Measurements from ENCODE around the gene COL9A3. TPM values are rescaled to one million over a fixed set of nuclear protein-coding genes. Genes with fewer than 3 reads are reported as not detected.

COL9A3 gene
- total RNA-seq, 1 experiment from 2014 or later: 46.6 TPM

GRCh38 chr20:62808211-62808865, 8.5 kb upstream of the COL9A3 start:
- POLR2A ChIA-PET: interaction anchor here (0.6 kb wide), 1 partner anchor 101 kb away, joined by 4 read pairs; no protein-coding TSS in a partner anchor
- intact Hi-C loops (cut with micrococcal nuclease; ENCODE audit: unreplicated experiment): no loop called here

GRCh38 chr20:62809530-62810428, 7.1 kb upstream of the COL9A3 start:
- Histone ChIP-seq H3K27ac (ENCODE audit: low read length) (no peak overlapping the region), H3K9me3 (ENCODE audit: control insufficient read depth, insufficient read depth, low read depth, low read length) (no peaks in the 10 kb centered on the region), H3K27me3 (ENCODE audit: control insufficient read depth, insufficient read depth, low read length) (no peaks in the 10 kb centered on the region), H3K4me1 (ENCODE audit: control insufficient read depth, insufficient read depth, low read length) (peaks cover 39% of the 10 kb centered on the region), H3K4me3 (ENCODE audit: low read depth in 2 of 2, low read length in 2 of 2) (no peak overlapping the region), H3K36me3 (ENCODE audit: control insufficient read depth, insufficient read depth, low read length) (peaks cover 7% of the 10 kb centered on the region)
- no peak for TF ChIP-seq CTCF (IDR thresholded peaks at IDR 0.05)
- no peak for TF ChIP-seq SIN3A (IDR thresholded peaks at IDR 0.05; ENCODE audit: borderline replicate concordance, insufficient read depth, low read depth, low read length)
- TF ChIP-seq REST (IDR thresholded peaks at IDR 0.05; ENCODE audit: insufficient read depth in 1 of 2, low read depth in 2 of 2, low read length in 1 of 2): no peak
- ChIA-PET CTCF (interaction anchor here (0.5 kb wide), 1 partner anchor 292 kb away, joined by 11 read pairs; no protein-coding TSS in a partner anchor), POLR2A (interaction anchor here (0.7 kb wide), 1 partner anchor 501 kb away, joined by 10 read pairs; no protein-coding TSS in a partner anchor)
- in situ Hi-C loops (cut with HindIII; ENCODE audit: low pct_unique_long_range_greater_than_20kb, low sequenced_read_pairs): no loop called here
- DNase-seq (ENCODE audit: low read depth, low spot score) (no peak), ATAC-seq (no peak)
- no TSS peak for BruUV-seq (replicated peaks)
- intact Hi-C loops (cut with micrococcal nuclease; ENCODE audit: unreplicated experiment): no loop called here

More at GRCh38 chr20:62808211-62808865, 8.5 kb upstream of the COL9A3 start:
- no peaks in the 10 kb centered on the region for H3K27me3 ChIP-seq (ENCODE audit: control insufficient read depth, insufficient read depth, low read length)
- peaks cover 33% of the 10 kb centered on the region for H3K4me1 ChIP-seq (ENCODE audit: control insufficient read depth, insufficient read depth, low read length)
- CTCF ChIA-PET: interaction anchor here (0.6 to 1.7 kb wide), 7 partner anchors 14 to 398 kb away, joined by 3 to 6 read pairs (median 5); no protein-coding TSS in a partner anchor
- peak; percentile 62 for ATAC-seq
- no TSS peak for BruUV-seq (replicated peaks)
- TF ChIP-seq CTCF (IDR thresholded peaks at IDR 0.05) (peak; percentile 97), SIN3A (IDR thresholded peaks at IDR 0.05; ENCODE audit: borderline replicate concordance, insufficient read depth, low read depth, low read length) (no peak)
- peaks cover 7% of the 10 kb centered on the region for H3K36me3 ChIP-seq (ENCODE audit: control insufficient read depth, insufficient read depth, low read length)
- in situ Hi-C loops (cut with HindIII; ENCODE audit: low pct_unique_long_range_greater_than_20kb, low sequenced_read_pairs): no loop called here
- no peak overlapping the region; the same call in 1 of the 2 replicates for H3K27ac ChIP-seq (ENCODE audit: low read length)
- H3K4me3 ChIP-seq (ENCODE audit: low read depth in 2 of 2, low read length in 2 of 2): no peak overlapping the region
- H3K9me3 ChIP-seq (ENCODE audit: control insufficient read depth, insufficient read depth, low read depth, low read length): no peaks in the 10 kb centered on the region
- DNase-seq (ENCODE audit: low read depth, low spot score): no peak
